HG03457 (cell line): ENCODE measurements around the gene PSD.
A peak's percentile ranks its signal among the peaks of the same experiment; 100 is the strongest.
"Not testable (repeated sequence)": the region's sequence is repeated elsewhere in the genome, so short reads cannot be mapped to it uniquely, and the experiment has no call there.

Source experiments
- ATAC-seq: cut with Tn5 transposase; IDR thresholded peaks from one replicate; pipeline ENCODE4 v1.9.1; 2021; ENCODE audit warnings: moderate number of reproducible peaks; ENCODE audit not compliant: unreplicated experiment

PSD gene

DNA sequence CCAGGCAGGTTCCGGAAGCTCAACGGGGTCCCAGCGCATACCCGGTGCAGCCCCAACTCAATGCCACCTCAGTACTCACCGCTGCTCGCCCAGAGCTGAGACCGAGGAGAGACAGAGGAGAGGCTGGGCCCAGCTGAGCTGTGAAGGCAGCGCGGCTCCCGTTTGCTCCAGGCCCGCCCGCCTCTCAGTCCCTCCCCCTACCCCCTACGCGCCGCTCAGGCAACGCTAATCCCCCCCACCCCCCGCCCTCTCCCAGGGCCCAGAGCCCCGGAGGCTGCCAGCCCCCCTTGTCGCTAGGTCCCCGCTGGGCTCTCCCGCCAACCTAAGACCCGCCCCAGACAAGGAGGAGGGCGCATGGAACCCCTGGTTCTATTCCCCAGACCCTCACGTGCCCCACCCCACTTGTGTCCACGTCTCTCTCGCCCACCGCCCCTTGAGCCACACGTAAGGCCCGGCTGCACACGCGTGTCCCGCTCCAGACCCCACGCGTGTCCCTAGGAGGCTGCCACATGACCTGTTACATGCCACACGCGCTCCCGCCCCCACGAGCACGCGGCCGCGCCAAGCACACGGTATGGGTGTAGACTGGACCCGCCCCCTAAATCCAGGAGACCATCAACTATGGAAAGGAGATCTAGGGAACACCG lies at the start of gene PSD:
Gene PSD, minus strand, starts transcription at position 164 of the 647 bp plus-strand sequence. CDS start 1,747 bp downstream, outside the sequence.
- no peak for ATAC-seq

- no peak for ATAC-seq
Observed at GRCh38 chr10:102467971-102468438, 49.4 kb upstream of the PSD start.

DNA sequence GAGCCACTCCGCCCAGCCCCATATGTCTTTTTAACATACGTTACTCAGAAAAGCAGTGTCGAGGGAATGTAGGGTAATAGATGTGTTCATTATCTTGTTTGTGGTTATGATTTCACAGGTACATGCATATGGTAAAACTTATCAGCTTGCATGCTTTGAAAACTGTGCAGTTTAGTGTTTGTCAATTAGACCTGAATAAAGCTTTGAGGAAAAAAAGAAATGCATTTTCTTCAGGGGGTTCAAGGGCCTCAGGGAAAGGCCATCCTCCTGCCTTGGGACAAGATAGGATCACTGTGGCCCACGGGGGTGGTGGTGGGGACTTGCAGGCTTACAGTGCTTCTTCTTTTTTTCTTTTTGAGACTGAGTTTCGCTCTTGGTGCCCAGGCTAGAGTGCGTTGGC lies 48.7 kb upstream of the PSD start:
- no peak for ATAC-seq

GRCh38 chr10:102465466-102465865 lies 46.9 kb upstream of the PSD start:
- ATAC-seq = no peak

- no peak for ATAC-seq
Observed at GRCh38 chr10:102463983-102464382, 45.4 kb upstream of the PSD start.

- ATAC-seq = no peak
Observed at GRCh38 chr10:102462512-102463054, 44.0 kb upstream of the PSD start.

DNA sequence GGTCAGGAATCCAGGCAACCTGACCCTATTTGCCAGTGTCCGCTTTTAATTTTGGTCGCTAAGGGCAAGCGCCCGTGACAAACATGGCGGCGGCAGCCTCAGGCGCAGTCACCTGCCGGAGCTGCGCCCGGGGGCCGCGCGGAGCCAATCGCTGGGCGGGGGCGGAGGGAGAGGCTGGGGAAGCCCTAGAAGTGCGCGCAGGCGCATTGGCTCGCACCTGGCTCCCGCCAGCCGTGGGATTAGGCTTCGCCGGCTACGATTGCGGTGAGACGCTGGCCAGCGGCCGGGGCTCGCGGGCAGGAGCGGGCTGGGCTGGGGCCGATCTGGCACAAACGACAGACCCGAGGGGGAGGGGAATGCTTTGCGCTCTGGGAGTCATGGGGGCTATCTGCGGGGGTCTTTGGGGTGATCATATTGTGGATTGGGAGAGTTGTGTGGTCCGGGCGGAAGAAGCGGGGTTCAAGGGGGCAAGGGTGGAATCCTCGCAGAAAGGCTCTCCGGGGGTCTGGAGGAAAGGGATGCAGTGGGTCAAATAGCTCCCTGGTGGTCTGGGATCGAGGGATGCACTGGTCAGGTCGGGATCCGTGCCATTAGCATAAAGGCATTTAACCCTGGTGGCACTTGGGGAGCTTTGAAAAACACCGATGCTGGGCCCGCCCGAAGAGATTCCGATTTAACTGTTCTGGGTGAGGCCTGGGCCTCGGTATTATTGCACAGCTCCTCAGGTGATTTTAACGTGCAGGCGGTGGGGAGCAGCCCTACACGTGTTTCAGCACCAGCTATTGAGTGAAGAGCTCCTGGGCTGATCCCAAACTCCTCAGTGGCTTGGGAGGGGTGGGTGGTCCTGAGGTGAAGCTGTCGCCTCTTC lies 42.8 kb upstream of the PSD start:
- ATAC-seq = peak; percentile 68

DNA sequence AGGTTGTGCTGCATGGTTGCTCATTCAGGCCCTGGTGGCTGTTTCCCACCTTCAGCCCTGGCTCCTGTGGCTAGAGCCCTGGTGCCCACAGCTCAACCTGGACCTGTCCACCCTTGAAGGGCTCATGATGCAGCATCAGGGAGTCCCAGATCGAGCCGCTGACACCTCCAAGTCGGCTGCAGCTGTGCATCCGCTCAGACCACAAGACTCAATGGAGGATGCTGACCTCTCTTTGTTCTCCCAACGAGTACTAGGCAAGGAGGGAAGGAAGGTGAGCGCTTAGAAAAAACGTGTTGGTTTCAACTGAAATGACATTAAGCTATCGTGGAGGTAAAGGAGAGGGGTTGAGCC lies 42.2 kb upstream of the PSD start:
- ATAC-seq = peak; percentile 18

DNA sequence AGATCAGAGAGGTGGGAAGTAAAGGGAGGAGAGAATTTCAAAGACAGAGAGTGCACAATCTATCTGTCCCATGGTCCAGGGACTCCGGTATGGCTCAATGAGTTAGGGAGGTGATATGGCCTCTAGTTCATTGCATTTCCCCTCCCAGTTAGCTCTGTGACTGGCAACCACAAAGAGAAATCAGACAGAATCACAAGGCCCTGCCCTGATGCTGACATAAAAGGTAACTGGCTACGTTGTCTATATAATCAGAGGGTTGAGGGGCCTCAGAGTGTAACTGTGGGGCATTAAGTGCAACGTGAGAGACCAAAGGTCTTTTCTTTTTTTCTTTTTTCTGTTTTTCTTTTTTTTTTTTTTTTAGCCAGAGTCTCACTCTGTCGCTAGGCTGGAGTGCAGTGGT lies 40.1 kb upstream of the PSD start:
- ATAC-seq = no peak

GRCh38 chr10:102457591-102458150 lies 39.1 kb upstream of the PSD start:
- ATAC-seq = no peak

DNA sequence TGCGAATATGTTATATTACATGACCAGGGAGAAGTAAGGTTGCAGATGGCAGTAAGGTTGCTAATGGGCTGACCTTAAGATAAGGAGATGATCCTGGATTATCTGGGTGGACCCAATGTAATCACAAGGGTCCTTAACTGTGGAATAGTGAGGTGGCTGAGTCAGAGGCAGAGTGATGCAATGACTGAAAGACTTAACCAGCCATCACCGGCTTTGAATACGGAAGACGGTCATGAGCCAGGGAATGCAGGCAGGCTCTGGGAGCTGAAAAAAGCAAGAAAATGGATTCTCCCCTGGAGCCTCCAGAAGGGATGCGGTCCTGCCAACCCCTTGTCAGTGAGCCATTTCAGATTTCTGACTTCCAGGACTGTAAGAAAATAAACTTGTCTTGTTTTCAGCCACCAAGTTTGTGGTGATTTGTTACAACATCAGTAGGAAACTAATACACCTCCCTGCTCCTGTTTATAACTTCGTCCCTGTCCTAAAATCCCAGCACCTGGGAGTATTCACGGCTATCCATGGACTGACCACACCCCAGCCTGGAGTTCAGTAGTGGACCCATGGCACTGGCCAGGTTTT lies 37.4 kb upstream of the PSD start:
- no peak for ATAC-seq

DNA sequence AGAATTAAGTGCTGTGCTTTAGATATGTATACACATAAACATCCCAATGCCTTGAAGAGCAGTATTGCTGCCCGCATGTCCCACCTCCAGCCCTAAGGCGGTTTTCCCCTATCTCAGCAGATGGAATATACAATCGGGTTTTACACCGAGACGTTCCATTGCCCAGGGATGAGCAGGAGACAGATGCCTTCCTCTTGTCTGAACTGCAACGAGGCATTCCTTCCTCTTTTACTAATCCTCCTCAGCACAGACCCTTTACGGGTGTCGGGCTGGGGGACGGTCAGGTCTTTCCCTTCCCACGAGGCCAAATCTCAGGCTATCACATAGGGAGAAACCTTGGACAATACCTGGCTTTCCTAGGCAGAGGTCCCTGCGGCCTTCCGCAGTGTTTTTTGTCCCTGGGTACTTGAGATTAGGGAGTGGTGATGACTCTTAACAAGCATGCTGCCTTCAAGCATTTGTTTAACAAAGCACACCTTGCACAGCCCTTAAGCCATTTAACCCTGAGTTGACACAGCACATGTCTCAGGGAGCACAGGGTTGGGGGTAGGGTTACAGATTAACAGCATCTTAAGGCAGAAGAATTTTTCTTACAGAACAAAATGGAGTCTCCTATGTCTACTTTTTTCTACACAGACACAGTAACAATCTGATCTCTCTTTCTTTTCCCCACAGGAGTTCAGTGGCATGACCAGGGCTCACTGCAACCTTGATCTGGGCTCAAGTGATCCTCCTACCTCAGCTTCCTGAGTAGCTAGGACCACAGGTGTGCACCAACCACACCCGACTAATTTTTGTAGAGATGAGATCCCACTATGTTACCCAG lies 36.3 kb upstream of the PSD start:
- ATAC-seq = not testable (repeated sequence)

- no peak for ATAC-seq
Observed at GRCh38 chr10:102453502-102453901, 34.9 kb upstream of the PSD start.

DNA sequence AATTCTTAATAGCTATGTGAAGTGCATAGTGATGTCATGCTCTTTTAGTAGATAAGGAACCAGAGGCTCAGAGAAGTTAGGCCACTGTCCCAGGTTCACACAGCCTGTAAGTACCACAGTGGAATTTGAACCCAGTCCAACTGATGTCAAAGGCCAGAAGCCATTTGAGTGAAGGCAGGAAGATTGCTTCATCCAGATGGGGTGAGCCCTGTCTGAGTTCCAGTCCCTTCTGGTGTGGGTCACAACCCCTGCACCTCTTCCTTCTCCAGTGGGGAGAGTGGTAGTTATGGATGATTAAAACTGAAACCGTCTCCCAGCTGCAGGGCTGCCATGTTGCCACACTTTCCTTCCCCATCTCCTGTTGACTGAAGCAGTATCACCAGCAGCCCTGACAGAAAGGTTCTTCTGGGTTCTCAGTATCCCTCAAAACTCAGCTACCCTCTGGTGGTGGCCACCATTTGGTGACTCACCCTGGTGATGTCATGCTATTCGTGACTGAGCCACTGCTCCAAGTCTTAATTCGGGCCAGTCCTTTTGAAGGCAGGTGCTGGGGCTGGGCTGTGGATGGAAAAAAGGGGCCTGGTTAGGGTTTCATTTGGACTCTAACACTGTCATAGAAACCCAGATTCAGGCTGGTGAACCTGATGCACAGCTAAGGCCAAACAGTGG lies 34.2 kb upstream of the PSD start:
- ATAC-seq = no peak

- no peak for ATAC-seq
Observed at GRCh38 chr10:102451105-102451969, 32.8 kb upstream of the PSD start, which contains the start of gene C10orf95. C10orf95 (minus strand) TSS chr10:102451543; CDS start chr10:102451093, 450 bp downstream.

- peak; percentile 50 for ATAC-seq
Observed at GRCh38 chr10:102450374-102451104, 32.0 kb upstream of the PSD start.

DNA sequence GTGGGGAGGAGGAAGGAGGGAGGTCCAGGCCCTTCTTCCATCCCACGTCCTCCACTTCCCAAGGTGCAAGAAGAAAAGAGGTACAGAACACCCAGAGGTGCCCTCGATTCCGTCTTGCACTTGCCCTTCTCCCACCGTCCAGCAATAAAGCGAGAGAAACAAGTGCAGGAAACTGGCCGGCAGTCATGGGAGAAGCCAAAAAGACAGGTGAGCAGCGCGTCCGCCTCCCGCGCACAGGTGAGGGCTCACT lies 31.5 kb upstream of the PSD start:
- peak; percentile 15 for ATAC-seq

- no peak for ATAC-seq
Observed at GRCh38 chr10:102449321-102450123, 30.9 kb upstream of the PSD start.
